Measurements from ENCODE around the gene NTSR2.

NTSR2 gene, protein sequence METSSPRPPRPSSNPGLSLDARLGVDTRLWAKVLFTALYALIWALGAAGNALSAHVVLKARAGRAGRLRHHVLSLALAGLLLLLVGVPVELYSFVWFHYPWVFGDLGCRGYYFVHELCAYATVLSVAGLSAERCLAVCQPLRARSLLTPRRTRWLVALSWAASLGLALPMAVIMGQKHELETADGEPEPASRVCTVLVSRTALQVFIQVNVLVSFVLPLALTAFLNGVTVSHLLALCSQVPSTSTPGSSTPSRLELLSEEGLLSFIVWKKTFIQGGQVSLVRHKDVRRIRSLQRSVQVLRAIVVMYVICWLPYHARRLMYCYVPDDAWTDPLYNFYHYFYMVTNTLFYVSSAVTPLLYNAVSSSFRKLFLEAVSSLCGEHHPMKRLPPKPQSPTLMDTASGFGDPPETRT

DNA sequence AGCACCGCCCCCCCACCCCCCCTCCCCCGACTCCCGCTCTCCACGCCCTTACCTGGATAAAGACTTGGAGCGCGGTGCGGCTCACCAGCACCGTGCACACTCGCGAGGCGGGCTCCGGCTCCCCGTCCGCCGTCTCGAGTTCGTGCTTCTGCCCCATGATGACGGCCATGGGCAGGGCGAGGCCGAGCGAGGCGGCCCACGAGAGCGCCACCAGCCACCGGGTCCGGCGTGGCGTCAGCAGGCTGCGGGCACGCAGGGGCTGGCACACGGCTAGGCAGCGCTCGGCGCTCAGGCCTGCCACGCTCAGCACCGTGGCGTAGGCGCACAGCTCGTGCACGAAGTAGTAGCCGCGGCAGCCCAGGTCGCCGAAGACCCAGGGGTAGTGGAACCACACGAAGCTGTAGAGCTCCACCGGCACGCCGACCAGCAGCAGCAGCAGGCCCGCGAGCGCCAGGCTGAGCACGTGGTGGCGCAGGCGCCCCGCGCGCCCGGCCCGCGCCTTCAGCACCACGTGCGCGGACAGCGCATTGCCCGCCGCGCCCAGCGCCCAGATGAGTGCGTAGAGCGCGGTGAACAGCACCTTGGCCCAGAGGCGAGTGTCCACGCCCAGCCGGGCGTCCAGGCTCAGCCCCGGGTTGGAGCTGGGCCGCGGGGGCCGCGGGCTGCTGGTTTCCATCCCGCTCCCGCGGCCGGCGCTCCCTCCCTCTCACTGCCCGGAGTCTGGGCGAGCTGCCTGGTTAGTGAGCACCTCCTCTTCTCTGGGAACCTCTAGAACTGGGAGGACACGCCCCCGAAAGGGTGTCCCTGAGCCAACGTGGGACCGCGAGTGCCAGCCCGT is at the start of gene NTSR2:
Gene NTSR2, minus strand, starts transcription at position 742 of the 838 bp plus-strand sequence. Its CDS starts 66 bp downstream, at position 676.
- DNase-seq, result no peak

DNA sequence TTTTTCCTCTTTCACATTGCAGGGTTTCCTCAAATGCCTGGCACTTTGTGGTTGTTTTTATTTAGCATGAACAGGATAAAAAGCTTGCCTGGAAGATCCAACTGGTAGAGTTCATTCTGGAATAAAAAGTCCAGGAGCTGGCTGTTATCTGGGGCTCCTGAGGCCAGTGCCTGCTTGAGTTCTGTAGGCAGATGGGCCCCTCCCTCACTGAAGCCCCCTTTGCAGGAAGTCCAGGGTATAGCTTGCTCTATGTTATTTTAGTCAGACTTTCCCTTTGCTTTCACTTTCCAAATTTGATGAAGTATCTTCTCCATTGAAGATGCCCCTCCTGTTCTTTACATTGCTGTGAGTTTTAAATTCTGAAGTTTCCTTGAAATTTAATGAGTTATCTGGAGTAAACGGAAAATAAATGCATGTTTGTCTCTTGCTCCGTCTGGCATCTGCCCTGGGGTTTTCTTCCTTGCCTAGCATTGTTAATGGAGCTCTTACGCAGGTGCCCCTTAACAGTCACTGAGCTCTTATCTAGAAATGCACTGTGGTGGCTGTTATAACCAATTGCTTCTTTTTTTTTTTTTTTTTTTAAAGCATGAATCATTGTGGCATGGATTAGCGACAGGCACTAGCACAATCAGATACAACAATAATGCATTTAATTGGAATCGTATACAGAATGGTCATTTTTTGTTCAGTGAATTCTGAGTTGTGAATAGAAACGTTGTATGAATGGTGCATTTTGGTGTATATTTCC is 49.4 kb upstream of the NTSR2 start:
- DNase-seq, result no peak

DNA sequence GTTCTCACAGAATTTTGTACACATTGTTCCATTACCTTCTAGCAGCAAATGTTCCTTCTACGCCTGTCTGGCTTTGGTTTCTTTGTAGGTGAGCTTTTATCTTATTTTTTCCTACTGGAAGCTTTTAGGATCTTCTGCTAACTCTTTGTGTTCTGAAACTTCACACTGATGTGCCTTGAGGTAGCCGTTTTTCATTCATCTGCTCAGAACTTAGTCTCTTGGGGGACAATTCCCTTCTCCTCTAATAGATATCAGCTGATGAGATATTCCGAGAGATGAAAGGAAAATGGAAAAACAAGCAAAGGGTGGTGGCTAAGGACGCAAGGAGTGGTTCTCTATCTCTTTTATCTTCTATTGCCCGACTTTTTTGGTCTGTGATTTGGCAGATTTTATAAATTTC is 48.6 kb upstream of the NTSR2 start:
- DNase-seq, result no peak

DNA sequence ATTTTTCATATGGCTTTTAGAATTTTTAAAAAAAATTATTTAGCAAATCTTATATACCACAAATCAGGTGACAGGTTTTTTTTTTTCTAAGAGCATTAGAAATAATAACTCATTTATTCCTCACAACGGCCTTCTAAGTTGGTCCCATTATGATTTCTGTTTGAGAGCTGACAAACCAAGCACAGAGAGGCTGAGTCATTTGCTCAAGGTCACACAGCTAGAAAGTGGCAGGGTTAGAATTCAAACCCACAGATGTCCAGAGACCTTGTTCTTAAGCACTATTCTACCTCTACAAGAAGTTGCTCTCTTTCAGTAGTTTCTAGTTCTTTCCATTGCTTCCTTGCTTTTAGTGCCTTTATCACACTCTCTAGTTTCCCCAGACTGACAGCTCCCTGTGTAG is 47.6 kb upstream of the NTSR2 start:
- no peak for DNase-seq

DNA sequence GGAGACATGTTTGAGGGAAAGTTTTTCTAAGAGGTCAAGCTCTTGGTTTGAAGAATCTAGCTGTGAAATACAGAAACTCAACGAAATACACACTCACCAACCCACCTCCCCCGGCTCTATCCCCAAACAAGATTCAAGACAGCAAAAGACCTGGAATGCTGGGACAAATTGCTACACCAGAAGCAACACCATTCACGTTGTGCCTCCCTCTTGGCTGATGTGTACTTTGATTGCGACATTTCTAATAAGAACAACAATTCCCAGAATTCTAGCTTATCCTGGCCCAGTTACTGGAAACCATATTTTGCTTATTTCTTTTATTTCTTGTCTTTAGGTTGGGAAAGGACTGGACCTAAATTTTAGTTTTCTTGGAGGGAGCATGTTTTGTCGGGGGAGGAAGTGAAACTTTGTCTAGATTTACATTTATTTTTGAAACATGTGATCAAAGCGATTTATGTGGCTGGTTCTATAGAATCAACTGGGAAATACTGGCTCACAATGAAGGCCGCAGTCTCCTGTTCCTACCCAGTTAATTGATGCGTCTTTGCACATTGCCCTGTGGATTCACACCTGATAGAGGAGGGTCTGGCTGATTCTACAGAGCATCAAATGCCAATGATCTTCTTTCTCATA is 46.8 kb upstream of the NTSR2 start:
- no peak for DNase-seq

DNA sequence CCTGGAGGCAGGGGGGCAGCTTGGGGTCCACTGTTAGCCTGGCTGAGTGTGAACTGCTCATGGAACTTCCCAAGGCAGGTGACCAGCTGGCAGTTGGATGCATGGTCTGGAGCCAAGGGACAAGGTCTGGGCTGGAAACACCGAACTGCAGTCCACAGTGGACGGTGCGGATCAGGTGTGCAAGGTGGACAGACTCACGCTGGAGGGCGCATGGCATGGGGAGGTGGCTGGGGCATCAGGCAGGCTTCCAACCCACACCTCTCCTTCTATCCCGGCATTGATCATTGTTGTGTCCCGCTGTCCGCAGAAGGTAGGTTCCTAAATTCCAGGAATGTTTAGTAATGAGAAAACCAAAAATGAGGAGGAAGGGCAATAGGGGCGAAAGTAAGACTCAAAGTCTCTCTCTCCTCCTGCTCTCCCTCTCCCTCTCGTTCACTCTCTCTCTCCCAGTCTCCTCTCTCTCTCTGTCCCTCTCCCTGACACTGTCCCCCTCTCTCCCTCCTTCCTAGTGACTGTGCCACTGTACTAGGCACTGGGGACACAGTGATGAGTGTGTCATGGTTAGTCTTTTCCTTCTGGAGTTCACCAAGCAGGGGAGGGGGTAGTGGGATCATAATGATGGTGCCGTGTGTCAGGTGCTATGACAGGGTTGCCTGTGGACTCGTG is 46.1 kb upstream of the NTSR2 start:
- DNase-seq, result no peak

DNA sequence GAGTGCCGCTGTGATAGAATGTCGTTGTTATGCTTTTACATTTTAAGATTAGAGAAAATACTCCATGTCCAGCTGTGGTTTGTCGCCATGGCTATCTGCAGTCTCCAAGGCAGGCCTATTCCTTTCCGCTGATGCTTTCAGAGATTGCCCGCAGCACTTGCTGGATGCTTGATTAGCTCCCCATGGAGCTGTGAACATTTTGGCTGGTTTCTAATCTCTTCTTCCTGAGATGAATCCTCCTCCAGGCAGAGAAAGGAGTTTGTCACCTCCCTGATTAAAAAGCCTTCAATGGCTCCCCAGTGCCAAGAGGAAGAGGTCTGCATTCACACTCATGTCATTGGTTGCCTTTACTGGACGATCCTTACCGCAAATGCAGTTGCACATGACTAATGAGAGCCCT is 43.8 kb upstream of the NTSR2 start:
- no peak for DNase-seq

DNA sequence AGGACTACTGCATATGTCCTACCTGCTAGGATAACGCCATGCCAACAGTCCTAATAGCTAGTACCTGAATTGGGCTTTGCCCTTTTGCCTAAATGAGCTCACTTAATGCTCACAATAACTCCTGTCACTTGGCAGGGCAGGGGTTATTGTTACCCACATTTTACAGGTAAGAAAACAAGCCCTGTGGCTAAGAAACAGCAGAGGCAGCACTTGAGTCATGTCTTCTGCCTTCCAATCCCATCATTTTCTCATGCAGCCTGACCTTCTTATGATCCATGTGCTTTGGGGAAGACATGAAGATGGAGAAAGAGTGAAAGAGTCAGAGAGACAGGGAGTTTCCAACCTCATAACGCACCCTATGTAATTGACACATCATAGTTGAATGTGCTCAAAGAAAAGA is 42.9 kb upstream of the NTSR2 start:
- no peak for DNase-seq

DNA sequence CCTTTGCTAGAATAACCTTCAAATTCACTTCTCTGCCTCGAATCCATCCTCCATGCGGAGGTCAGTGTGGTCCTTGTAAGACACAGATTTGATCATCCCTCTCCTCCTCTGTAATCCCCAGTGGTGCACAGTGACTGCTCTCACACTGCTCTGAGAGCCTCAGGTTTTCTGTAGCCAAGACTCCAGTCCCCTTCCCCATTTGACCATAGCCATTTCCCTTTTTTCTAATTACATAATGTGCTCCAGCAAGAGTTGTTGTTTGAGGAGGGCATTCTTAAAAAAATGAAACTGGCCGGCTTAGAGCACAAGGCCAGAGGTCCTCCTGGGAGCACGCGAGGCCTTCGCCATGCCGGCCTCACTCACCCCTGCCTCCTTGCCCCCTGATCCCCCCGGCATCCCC is 41.8 kb upstream of the NTSR2 start:
- DNase-seq, result no peak

DNA sequence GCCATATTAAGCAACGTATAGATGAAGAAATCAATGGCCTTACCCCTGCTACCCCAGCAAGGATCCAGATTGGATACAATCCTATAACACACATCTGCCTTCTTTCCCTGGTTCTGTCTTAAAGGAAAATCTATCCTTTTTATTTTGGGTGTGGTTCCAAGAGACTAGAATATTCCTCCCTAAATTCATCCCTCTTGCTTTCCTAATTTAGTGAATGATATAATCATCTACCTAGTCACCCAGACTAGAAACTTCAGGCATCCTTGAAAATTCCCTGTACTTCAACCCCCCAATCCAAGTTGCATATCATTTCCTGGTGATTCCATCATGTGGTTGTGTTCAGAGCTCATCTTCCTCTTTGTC is 41.3 kb upstream of the NTSR2 start:
- no peak for DNase-seq

DNA sequence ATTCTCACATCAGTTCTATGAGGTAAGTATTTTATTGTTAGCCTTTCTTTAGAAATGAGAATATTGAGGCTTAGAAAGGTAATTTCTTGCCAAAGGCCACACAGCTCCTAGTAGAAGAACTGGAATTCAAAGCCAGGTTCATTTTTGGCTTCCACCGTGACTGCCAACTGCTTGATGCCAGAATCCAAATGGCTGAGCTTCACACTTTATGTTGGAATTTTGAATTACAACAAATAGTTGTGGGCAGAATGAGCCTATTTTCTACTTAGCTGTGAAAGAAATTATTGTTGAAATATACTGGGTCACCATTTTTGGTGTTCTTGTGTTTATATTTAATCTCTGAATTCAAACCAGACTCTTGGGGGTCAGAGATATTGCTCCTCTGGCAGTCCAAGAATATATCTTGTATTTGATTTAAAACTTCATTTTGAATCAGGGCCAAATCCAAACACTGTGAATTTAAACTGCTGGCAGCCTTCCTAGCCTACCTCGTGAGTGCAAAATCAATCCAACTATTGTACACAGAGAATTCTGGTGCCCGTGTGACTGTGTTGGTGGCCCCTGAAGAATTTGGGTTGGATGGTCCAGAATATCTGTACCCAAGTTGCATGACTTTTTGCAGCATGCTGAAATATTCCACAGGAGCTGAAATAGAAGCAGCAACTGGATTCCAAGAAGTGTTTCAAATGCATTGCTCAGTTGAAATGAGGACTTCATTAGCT is 40.8 kb upstream of the NTSR2 start:
- no peak for DNase-seq

DNA sequence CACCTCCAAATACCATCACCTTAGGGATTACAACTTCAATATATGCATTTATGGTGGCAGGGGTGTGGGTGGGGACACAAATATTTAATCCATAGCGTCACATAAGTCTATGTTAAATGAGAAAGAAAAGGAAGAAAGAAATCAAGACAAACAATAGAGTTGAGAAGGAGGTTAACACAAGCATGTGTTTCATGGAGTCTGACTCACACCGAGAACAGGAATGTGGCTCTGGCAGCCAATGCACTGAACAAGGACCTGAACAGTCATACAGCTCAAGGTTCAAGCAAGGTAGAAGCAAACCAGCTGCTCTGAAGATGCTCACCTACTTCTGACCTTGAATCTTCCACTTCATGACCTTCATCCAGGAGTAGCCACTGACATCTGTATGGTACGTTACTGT is 40.2 kb upstream of the NTSR2 start:
- no peak for DNase-seq

DNA sequence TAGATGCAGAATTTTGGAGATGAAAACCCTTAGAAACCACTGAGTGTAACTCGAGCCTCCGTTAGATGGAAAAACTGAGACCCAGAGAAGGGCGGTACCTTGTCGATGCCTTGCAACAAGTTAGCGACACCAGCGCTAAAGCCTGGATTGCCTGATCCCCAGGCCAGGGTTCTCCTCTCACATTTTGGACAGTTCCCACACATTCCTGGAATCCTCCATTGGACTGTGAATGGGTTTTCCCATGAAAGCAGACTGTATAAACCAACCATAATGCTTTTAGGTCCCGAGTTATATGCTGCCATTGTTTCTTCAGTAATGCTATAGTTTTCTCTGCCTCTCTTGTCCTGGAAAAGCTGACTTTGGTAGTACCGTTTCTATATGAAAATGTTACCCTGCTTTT is 39.3 kb upstream of the NTSR2 start:
- DNase-seq, result no peak

DNA sequence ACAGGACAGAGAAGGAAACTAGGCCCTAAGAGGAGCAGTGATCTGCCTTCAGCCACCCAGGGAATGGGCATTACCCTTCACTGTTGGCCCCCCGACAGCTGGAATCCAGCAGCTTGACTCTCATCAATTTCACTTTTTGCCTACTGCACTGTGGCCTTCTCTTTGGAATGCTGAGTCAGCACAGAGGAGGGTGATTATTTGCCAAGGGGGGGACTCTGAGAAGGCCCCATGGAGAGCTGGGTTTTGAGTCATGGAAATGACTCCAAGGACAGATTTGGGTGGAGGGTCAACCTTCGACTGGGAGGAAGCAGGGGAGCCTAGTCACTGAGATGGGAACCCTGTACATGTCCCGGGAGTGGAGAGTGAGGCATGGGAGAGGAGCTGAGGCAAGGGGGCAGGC is 38.1 kb upstream of the NTSR2 start:
- no peak for DNase-seq

DNA sequence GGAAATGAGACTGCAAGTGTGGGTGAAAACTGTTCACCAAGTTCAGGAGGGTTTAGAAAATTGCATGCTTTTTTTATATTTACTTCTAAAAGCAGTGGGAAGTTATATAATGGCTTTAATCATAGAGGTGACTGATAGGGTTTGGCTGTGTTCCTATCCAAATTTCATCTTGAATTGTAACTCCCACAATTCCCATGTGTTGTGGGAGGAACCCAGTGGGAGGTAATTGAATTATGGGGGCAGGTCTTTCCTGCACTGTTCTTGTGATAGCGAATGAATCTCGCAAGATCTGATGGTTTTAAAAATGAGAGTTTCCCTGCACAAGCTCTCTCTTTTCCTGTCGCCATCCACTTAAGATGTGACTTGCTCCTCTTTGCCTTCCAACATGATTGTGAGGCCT is 35.7 kb upstream of the NTSR2 start:
- no peak for DNase-seq

DNA sequence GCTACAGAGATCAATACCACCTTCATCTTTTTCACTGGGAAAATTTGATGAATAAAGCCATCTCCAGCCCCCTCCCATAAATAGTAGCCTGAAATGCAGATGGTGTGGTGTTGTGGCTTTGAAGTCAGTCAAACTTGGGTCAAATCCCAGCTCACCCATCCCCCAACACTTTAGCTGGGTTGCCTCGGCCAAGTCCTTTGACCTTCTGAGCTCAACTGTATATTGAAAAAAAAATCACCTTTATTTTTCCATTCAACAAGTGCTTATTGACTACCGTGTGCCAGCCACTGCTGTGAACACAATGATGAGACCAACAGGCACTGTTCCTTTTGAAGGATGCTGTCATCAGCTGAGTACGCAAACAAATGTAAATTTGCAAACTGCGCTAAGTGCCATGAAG is 35.1 kb upstream of the NTSR2 start:
- no peak for DNase-seq

DNA sequence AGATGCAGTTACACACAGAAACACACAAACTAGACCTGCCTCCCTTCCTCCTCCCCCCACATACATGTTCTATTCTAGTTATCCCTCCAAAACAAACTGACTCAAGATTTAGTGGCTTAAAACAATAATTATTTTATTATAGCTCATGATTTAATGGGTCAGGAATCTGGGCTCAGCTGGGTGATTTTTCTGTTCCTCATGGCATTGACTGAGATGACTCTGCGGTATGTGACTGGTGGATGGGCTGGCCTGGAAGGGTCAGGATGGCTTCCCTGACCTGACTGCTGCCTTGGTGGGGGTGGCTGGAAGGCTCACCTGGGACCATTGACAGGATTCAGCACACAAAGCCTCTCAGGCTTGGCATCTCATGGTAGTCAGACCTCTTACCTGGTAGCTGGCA is 33.7 kb upstream of the NTSR2 start:
- no peak for DNase-seq

DNA sequence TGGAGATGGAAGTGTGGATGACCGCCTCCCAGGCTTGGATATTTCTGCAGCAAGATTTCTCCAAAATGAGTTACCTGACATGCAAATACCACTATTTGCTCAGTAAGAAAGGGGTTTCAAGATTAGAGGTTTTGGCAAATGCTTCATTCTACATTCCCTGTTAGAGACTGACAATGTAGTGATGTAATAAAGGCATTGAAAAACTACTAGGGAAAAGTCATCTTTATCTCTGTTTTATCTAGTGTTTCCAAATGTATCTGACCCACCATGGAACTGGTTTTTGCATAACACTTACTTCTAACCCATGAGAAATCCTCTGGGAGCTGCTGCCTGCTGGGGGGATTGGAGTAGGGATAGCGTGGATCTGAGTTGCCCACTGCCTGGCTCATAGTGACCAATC is 33.0 kb upstream of the NTSR2 start:
- no peak for DNase-seq

DNA sequence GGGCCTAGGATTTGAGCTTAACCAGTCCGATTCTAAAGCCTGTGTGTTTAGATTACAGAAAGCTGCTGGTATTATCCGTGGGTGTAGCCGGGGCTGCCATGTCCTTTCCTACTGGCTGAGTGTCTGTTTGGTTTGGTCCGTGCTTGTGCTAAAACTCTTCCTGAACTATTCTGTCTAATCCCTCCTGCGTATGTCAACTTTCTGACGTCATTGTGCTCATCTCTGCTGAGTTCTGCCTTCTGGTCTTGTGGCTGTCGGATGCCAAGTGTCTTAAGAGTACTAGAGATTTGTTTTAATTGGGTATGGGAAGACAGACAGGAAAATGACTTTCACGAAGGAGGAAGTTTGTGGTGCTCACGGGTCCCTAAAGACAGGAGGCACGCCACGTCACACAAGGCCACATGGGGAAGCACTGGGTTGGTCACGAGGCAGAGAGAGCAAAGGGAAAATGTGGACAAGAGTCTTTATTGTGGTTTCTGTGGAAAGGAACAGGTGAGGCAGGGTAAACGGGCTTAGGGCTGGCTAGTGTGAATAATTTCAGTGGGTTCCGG is 31.8 kb upstream of the NTSR2 start:
- no peak for DNase-seq

DNA sequence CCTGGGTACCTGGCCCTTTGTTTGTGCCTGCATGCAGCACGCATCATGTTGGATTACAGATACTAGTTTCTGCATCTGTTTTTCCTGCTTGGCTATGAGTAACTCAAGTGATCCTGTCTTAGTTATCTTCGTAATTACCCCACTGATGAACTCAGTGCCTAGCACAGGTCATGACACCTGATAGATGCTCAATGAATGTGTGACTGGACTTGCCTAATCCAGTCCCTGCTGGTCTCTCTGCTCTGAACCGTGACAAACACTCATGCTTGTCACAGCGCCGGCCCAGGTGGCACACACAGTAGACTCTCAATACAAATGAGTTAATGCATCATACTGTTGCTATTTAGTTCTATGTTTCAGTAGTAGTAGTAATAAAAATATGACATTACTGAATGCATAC is 31.2 kb upstream of the NTSR2 start:
- DNase-seq, result no peak
